RPMI8226 (cell line): Measurements from ENCODE around the gene PRKAR1B.
"Not testable (repeated sequence)": the region's sequence is repeated elsewhere in the genome, so short reads cannot be mapped to it uniquely, and the experiment has no call there.

Source experiments
- DNase-seq: peaks from one replicate; pipeline ENCODE4 v3.0.0-alpha.2; 2015

Gene PRKAR1B

DNA sequence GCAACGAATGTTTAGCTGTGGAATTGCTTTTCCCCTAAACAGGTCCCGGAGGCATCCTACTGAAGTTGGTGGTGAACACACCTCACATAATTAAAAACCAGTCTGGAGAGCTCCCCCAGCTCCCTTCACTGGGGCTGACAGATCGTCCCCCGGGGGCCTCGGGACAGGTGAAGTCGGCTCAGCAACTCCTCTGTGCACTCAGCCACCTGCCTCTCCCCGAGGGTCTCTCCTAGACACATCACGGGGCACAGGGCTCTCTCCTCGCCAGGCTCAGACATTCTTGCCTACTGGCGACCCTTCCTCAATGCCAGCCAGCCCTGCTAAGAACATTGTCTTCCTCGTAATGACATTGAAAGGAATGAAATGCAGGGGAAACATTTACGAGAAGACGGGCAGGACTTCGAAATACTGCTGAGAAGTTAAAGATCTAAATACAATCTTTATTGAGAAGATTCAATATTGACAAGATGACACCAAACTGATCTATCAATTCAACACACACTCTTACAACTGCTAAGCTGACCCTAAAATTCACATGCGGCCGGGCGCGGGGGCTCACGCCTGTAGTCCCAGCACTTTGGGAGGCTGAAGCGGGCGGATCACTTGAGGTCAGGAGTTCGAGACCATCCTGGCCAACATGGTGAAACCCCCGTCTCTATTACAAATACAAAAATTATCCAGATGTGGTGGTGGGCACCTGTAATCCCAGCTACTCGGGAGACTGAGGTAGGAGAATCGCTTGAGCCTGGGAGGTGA, 88.6 kb downstream of the PRKAR1B start:
- DNase-seq = no peak

DNA sequence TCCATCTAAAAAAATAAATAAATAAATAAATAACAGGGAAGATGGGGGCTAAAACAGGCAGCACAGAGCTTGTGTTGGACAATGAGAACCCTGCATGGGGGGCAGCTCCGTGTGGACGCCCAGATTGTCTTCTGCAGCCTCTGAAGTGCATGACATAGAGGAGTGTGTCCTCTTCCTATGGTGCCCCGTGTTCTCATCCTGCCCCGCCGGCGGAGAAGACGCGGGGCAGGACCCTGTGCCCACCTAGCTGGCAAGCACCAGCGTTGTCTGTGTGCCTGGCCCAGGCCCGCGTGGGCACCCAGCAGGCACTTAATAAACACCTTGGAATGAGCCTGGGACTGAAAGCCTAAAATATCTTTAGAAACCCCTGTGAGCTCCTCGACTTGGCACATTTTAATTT, 89.3 kb downstream of the PRKAR1B start:
- DNase-seq = no peak

DNA sequence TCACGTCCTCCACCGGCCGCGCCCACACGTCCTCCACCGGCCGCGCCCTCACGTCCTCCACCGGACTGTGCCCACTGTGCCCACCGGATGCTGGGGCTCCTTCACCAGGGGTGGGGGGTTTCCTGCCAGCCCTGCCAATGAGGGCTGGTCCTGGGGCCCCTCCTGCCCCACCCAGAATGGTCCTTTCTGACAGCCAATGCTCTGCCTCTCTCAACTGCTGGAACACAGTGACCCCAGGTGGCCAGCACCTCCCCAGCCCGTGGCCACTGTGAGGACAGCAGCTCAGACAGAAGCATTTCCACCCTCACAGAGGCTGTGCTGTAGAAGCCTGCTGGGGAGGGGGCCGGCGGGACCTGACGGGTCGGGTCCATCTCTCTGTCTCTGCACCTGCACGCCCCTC, 90.7 kb downstream of the PRKAR1B start:
- no peak for DNase-seq

DNA sequence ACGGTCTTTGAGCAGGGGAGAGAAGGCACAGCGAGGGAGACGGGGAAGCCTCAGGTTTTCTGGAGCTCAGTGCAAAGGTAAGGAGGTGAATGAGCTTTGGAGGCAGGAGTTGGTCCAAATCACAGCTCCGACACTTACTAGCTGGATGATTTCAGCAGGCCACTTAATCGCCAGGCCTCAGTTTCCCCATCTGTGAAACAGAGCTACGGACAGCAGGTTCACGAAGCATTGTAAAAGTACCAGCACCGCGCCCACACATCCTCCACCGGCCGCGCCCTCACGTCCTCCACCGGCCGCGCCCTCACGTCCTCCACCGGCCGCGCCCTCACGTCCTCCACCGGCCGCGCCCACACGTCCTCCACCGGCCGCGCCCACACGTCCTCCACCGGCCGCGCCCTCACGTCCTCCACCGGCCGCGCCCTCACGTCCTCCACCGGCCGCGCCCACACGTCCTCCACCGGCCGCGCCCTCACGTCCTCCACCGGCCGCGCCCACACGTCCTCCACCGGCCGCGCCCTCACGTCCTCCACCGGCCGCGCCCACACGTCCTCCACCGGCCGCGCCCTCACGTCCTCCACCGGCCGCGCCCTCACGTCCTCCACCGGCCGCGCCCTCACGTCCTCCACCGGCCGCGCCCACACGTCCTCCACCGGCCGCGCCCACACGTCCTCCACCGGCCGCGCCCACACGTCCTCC, 91.2 kb downstream of the PRKAR1B start:
- not testable (repeated sequence) for DNase-seq

DNA sequence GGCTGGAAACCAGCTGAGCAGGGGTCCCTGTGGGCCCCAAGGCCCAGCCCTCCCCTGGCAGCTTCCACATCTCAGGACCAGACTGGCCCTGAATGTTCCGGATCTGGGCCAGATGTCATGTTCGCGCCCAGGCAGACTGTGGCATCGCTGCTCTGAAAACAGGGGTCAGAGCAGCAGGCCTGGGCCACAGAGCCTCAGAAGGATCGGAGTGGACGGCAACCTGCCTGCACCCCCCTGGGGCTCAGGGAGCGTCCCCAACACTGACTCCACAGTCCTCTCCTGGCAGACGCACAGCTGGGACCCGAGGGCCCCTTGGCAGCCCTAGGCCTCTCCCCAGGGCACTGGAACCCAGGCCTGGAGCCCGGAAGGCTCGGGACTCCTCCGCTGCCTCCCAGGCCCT, 91.9 kb downstream of the PRKAR1B start:
- no peak for DNase-seq

DNA sequence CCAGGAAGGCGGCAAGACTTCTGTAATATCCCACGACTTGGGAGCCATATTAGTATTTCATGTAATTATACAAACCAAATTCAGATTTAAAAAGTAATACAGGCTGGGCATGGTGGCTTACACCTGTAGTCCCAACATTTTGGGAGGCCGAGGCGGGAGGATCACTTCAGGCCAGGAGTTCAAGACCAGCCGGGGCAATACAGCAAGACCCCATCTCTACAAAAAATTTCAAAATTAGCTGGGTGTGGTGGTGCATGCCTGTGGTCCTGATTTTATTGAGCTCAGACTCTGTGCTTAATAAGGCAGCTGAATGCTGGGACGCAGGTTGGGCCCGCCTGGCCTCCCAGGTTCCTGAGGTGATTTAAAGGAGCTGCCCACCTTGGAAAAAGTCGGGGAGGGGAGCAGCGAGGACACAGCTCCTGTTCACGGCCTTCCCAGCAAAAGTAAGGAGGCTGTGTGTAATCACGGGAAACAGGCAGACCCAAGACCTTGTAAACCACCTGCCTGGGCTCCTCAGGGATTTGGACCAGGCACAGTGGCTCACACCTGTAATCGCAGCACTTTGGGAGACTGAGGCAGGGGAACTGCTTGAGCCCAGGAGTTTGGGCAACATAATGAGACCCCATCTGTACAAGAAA, 93.6 kb downstream of the PRKAR1B start:
- DNase-seq = no peak

DNA sequence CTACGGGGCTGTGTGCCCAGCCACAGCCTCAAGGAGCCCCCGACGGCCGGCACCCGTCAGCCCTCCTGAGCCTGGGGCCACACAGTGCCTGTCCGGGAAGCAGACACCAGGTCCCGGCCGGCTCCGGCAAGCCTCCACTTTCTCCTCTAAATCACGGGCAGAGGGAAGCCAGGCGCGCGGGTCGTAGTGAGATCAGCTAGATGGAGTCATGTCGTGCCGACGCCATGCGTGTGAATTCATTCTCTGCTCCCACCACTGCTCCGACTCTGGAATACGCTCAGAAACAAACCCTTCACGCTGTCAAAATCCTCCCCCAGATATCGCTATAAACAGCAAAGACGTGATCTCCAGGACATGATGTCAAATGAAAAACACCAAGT, 94.3 kb downstream of the PRKAR1B start:
- DNase-seq = no peak

DNA sequence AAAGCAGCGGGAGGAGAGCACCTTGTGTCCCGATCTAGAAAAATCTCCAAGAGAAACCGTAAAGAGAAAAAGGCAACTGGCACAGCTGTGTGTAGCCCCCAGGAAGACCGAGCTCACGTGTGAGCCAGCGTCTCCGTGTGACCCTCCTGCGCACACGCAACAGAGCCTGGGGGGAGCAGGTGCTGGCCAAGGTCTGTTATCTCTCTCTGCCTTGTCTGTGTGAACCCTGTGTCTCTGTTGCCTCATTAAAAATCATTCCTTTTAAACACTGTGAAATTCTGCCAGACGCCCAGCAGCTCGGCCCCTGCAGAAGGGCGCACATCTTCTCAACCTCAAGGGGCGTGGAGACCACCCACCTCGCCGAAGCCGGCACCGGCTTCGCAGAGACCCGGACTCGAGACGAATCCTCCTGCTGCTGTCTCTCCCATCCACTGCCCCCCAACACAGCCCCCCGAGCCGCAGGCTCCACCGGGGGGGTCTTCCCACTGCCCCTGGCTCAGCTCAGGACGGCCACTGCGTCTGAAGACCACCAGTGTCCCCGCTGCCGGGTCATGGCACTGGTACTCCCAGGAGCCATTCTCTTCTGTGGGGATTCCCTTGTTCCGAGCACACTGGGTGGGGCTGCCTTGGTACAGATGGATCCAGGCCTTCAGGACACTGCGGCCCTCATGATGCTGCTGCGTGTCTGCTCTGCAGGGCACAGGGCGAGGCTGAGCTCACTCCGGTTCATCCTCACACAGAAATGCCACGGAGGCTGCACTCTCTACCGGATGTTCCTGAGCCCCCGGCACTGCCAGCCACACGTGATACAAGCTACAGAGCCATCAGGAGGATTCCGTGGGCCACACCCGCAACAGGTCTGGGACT, 94.9 kb downstream of the PRKAR1B start:
- DNase-seq = no peak

DNA sequence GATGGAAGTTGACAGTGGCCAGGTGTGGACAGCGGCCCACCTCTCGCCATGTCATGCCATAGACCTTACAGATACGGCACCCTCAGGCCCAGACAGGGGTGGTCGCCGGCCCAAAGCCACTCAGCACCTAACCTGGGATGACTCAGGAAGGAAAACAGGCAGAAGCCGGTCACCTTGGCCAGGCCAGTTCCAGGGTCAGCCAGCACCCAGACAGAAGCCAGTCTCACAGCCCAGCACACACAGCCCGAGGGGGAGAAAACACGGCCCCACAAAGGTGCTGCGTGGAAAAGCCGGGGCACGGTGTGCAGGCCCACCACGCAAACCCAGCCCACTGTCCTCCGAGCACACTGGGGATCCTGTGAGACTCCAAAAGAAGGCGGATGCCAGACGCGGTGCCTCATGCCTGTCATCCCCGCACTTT, 95.8 kb downstream of the PRKAR1B start:
- DNase-seq = no peak

DNA sequence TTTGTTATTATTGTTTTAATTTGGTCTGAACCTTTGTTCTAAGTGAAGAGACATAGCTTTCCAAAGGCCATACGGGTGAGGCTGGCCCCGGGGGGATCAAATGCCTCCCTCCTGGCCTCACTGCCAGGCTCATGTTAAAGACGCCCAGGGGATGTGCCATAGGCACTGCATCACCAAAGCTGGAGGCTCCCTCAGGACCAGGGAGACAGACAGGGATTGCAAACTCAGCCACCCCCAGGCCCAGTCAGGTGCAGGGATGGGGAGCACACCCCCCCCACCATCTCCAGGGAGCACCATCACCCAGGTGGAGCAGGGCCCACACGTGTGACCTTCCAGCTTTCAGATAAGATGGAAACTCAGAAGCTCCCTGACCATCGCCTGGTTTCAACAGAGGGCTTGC, 96.5 kb downstream of the PRKAR1B start:
- no peak for DNase-seq

DNA sequence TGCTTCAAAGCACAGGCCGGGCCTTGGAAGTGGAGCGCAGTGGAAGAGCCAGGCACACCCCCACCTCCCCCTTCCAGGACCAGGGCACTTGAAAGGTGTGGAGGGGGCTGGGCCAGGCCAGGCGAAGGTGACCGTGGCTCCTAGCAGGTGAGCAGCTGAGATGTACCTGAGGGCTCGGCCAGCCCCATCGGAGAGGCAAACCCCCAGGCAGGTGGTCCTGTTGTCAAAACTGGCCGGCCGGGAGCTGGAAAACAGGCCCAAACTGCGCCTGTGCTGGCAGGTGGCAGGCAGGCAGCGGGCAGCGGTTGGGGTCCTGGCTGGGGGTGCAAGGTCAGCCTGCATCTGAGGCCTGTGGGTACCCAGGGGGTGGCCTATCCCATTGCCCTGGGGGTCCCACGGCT, 97.0 kb downstream of the PRKAR1B start:
- DNase-seq = no peak

DNA sequence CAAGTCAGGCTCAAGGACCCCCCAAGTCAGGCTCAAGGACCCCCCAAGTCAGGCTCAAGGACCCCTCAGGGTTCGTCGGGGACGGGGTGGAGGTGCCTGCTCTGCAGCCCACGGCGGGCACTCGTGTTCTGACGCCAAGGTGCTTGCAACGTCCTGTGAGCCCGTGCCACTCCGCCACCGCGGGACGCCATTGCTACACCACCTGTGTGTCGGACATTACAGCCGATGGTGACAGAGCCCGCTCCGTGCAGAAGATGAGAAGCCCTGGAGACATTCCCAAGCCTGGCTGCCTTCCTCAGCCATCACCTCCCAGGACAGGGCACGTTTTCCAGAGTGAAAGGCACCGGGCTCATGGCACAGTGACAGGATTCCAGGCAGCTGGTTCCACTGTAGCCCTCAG, 98.3 kb downstream of the PRKAR1B start:
- no peak for DNase-seq

DNA sequence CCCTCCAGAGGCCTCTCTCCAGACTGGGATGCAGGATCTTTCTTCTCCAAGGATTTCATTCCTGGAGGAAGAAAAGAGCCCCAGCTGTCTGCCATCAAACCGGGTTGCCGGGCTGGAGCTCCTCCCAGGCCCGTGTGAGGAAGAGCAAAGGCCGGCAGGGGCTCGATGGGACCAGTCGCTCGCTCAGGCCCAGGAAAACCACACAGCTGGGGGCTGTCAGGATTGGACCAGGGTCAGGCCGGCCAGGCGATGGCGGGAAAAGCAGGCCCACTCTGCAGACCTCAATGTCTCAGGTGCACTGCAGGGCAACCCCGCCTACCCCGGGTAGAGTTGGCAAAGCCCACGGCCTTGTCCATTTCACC, 98.7 kb downstream of the PRKAR1B start:
- no peak for DNase-seq

DNA sequence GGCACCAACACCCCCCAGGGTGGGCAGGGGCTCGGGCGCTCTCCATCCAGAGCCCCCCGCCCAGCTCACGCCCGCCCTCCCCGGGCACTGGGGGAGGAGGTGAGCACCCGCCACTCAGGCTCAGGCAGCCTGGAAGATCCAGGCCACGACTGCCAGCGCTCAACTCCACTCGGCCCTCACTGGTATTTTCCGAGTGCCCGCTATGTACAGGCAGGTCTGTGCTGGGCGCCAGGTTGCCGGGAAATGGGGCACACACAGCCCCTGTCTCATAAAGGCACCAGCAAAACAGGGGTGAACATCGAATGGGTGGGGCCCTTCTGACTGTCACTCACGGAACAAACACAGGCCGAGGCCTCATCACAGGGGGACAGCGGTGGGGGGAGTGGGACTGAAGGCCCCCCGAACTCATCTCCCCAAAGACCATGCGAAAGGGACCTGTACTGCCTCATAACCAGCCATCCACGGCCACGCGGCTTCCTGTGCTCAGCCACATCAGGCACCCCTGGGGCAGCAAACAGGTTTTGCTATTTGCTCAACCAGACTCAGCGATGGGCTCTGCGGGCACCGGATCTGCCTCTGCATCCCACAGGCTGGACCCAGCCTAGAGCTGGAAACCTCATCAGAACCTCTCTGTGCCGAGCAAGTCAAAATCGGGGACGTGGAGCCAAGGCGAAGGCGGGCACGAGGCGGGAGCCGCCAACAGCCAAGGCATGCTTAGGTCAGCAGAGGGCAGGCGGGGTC, 99.2 kb downstream of the PRKAR1B start:
- no peak for DNase-seq

DNA sequence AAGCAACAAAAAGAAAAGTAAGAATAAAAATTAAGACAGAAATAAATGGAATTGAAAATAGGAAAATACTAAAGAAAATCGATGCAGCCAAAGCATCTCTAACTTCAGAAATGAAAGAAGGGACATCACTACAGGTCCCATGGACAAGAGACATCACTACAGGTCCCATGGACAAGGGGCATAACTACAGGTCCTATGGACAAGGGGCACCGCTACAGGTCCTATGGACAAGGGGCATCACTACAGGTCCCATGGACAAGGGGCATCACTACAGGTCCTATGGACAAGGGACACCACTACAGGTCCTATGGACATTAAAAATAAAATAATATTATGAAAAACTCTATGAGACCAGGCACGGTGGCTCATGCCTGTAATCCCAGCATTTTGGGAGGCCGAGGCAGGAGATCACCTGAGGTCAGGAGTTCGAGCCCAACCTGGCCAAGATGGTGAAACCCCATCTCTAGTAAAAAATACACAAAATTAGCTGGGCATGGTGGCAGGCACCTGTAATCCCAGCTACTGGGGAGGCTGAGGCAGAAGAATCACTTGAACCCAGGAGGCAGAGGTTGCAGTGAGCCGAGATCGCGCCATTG, 101.6 kb downstream of the PRKAR1B start:
- no peak for DNase-seq

DNA sequence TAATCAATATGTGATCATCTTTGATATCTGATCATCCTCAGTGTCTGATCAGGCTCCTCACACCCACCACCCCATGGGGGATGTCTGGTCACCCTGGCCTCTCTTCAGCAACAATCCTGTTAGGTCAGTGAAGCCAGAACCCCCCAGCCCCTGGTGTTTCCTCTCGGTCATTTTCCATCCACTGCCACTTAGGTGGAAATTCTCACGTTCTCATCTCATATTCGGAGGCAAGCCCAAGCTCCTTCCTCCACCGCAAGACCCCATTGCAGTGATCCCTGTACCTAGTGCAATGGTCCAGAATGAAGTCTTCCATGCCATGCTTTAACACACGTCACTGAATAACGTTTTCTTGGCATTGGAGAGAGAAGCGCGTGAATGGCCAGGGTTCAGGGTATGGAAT, 103.6 kb downstream of the PRKAR1B start:
- no peak for DNase-seq

DNA sequence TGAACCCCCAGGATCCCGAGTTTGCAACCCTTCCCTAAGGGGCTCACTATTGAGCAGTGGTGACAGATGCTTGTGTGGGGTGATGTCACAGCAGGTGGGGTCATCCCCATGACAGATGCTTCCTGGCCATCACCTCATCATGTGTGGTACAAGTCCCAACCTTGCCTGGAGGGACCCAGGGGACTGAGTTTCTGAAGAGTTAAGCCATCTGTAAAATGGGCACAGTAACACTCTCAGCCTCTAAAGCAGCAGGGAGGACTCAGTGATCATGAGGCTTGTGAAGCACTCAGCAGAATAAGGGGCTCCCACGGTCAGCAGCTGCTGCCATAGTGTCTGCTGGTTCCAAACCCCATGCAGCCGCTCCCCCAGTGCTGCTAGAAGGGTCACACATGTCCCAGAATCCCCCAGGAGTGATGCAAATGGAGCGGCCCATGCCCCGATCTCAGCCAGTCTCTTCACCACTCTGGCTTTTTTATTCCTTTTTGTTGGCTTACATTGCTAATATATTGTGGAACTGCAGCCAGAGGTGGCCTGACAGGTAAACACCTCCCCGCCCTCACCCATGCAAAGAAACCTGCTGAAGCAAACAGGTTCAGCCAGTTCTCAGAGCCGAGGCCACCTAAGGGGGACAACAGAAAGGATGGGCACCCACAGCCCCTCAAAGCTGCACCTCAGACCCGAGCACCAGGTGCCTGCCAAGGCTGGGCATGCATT, 105.4 kb downstream of the PRKAR1B start:
- DNase-seq = no peak

DNA sequence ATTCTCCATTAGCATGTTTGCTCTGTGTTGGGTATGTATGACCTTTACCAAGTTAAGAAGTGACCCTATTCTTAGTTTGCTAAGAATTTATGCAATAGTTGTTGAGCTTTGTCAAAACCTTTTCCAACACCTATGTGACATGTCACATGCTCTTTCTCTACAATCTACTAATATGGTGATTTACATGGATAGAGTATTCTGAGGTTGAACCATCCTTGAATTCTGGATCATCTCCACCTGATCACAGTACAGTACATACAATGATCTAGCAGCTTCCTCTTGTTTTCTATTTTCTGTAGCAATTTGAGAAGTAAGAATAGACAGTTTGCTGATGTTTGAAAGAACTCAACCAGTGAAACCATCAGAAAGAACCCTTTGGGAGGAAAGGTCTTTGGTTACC, 106.2 kb downstream of the PRKAR1B start:
- no peak for DNase-seq

DNA sequence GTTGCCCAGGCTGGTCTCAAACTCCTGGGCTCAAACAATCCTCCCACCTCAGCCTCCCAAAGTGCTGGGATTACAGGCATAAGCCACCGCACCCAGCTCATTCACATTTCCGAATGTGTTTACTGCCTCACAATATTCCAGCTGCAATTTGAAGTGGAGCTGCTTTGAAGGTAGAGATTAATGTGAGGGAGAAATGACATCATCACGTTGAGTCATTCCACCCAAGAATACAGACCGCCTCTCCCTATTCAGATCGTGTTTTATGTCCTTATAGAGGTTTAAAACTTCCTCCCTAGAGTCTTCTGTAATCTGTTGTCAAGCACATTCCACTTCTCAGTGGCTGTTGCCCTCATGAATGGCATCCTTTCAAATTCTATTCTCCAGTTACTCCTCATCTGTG, 107.0 kb downstream of the PRKAR1B start:
- no peak for DNase-seq

DNA sequence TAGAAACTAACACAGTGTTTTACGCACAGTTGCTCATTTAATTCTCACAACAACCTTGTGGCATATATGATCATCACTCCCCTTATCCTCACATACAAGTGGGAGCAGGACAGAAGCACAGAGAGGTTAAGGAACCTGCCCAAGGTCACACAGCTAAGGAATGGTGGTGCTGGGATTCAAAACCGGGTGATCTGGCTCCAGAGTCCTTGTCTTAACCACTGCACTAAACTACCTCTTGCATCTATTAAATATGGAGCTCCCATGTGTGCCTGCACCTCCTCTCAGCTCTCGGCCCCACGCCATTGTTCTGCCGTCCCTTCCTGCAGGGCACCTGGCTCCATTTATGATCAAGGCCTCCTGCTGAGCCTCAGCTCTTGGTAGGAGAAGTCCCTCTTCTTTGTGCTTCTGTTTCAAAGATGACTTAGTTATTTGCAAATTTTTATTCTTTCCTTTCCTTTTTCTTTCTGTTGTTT, 107.7 kb downstream of the PRKAR1B start:
- DNase-seq = no peak
